Kidney epithelial cell (primary cell): Measurements from ENCODE around the gene LAMA4. TPM values are rescaled to one million over a fixed set of nuclear protein-coding genes. Genes with fewer than 3 reads are reported as not detected.

Experiments
- DNase-seq: peaks from one replicate; pipeline ENCODE4 v3.0.0-alpha.2; 2010; ENCODE audit warnings: low read depth
- H3K27me3 ChIP-seq: 2 replicates; pipeline ENCODE4 v1.6.0; 2011; ENCODE audit warnings: low read length; ENCODE audit not compliant: control insufficient read depth, insufficient read depth
- H3K36me3 ChIP-seq: 2 replicates; pipeline ENCODE4 v1.5.1; 2011; ENCODE audit warnings: low read length; ENCODE audit not compliant: control insufficient read depth, insufficient read depth
- H3K4me3 ChIP-seq: 2 replicates; pipeline ENCODE4 v1.5.1; 2011; ENCODE audit warnings: low read depth, mild to moderate bottlenecking, control low read depth, low read length
- CTCF ChIP-seq: IDR thresholded peaks from 2 replicates; pipeline ENCODE4 v1.5.1; 2011; ENCODE audit warnings: mild to moderate bottlenecking, moderate library complexity, low read length, control low read depth, inconsistent platforms; ENCODE audit not compliant: insufficient read depth, poor library complexity, severe bottlenecking
- total RNA-seq: library from RNA; depleted of rRNA; stranded (reverse); fragments of >200 nt; gene quantifications from 2 replicates; pipeline ENCODE4 v1.2.3, GENCODE V29; 2015

Gene LAMA4
- total RNA-seq, 1 donor from 2014 or later = 5.6 TPM

GRCh38 chr6:112298021-112298745 is 43.8 kb upstream of the LAMA4 start:
- DNase-seq = peak; percentile 69
- TF ChIP-seq CTCF = no peak
- H3K4me3 ChIP-seq = no peak overlapping the region
- no peaks in the 10 kb centered on the region for H3K27me3 ChIP-seq
- no peaks in the 10 kb centered on the region for H3K36me3 ChIP-seq

GRCh38 chr6:112296694-112297093 is 42.3 kb upstream of the LAMA4 start:
- Histone ChIP-seq H3K27me3 (no peaks in the 10 kb centered on the region), H3K4me3 (no peak overlapping the region), H3K36me3 (no peaks in the 10 kb centered on the region)
- TF ChIP-seq CTCF = no peak
- no peak for DNase-seq

- no peak overlapping the region for H3K4me3 ChIP-seq
- peak; percentile 31 for DNase-seq
- peak; percentile 43 for TF ChIP-seq CTCF
- H3K36me3 ChIP-seq = no peaks in the 10 kb centered on the region
- H3K27me3 ChIP-seq = no peaks in the 10 kb centered on the region
These were observed 41.8 kb upstream of the LAMA4 start for GRCh38 chr6:112296122-112296521.

- no peaks in the 10 kb centered on the region for H3K27me3 ChIP-seq
- no peaks in the 10 kb centered on the region for H3K36me3 ChIP-seq
- no peak overlapping the region for H3K4me3 ChIP-seq
- TF ChIP-seq CTCF = no peak
- no peak for DNase-seq
These were observed 36.9 kb upstream of the LAMA4 start for GRCh38 chr6:112291161-112291762.

- no peak for DNase-seq
- no peaks in the 10 kb centered on the region for H3K27me3 ChIP-seq
These were observed 34.7 kb upstream of the LAMA4 start for GRCh38 chr6:112289038-112289566.

More at GRCh38 chr6:112289038-112289566, 34.7 kb upstream of the LAMA4 start:
- no peaks in the 10 kb centered on the region for H3K36me3 ChIP-seq
- TF ChIP-seq CTCF = no peak
- no peak overlapping the region for H3K4me3 ChIP-seq
